K562 (cell line): ENCODE measurements around the gene NAA38. TPM values are rescaled to one million over a fixed set of nuclear protein-coding genes. Genes with fewer than 3 reads are reported as not detected.

Experiments
- CLOCK ChIP-seq: fragments of 250-450 bp; sonication (Bioruptor Pico); IDR thresholded peaks from 2 replicates; pipeline ENCODE4 v1.4.0; 2020; ENCODE audit warnings: mild to moderate bottlenecking, moderate library complexity, borderline replicate concordance
- E2F1 ChIP-seq: sonication (generic); formaldehyde crosslinking; IDR thresholded peaks from 2 replicates; pipeline ENCODE4 v1.8.1; 2023; ENCODE audit warnings: mild to moderate bottlenecking, missing genetic modification reagents, moderate library complexity
- E2F8 ChIP-seq: fragments of 450-650 bp; IDR thresholded peaks from 2 replicates; pipeline ENCODE4 v1.7.1; 2018; ENCODE audit warnings: mild to moderate bottlenecking, low read depth; ENCODE audit not compliant: partially characterized antibody
- FOXA1 ChIP-seq: fragments of 450-650 bp; IDR thresholded peaks from 2 replicates; pipeline ENCODE4 v1.6.1; 2016; ENCODE audit warnings: mild to moderate bottlenecking, borderline replicate concordance
- HMG20B ChIP-seq: fragments of 250-450 bp; sonication (Bioruptor Pico); IDR thresholded peaks from 2 replicates; pipeline ENCODE4 v1.5.0; 2021; ENCODE audit warnings: mild to moderate bottlenecking
- IRF2 ChIP-seq: sonication (generic); formaldehyde crosslinking; IDR thresholded peaks from 2 replicates; pipeline ENCODE4 v1.8.1; 2022; ENCODE audit warnings: mild to moderate bottlenecking, missing genetic modification reagents
- MYC ChIP-seq, 2 experiments: fragments of 250-450 bp in 1 of 2; sonication (Bioruptor Pico) in 1 of 2; IDR thresholded peaks; 2 replicates each; pipeline versions ENCODE4 v1.5.1 to v1.6.1; 2012 to 2021; ENCODE audit warnings: low read depth in 2 of 2, borderline replicate concordance in 1 of 2, improper control_type of control experiment in 1 of 2, low read length in 1 of 2, mild to moderate bottlenecking in 1 of 2, moderate library complexity in 1 of 2
- NEUROD1 ChIP-seq: fragments of 150-350 bp; IDR thresholded peaks from 2 replicates; pipeline ENCODE4 v1.6.1; 2014; ENCODE audit warnings: borderline replicate concordance, low read length, low read depth; ENCODE audit not compliant: partially characterized antibody
- POLR3G ChIP-seq: IDR thresholded peaks from 2 replicates; pipeline ENCODE4 v1.6.1; 2011; ENCODE audit not compliant: insufficient read length, insufficient replicate concordance; ENCODE audit errors: extremely low read depth
- RAD21 ChIP-seq, 2 experiments: fragments of 250-450 bp in 1 of 2; fragments of 450-650 bp in 1 of 2; sonication (Bioruptor Pico) in 1 of 2; formaldehyde crosslinking in 1 of 2; IDR thresholded peaks in 1 of 2; conservative IDR thresholded peaks in 1 of 2; 2 replicates each; pipeline versions ENCODE4 v1.4.0 to v1.8.0; 2020 to 2022; ENCODE audit warnings: mild to moderate bottlenecking in 2 of 2, moderate library complexity in 1 of 2
- RBFOX2 ChIP-seq: fragments of 200-400 bp; formaldehyde crosslinking; IDR thresholded peaks from 2 replicates; pipeline ENCODE4 v1.6.1; 2017; ENCODE audit warnings: low read depth, mild to moderate bottlenecking, low read length, moderate library complexity
- SMC3 ChIP-seq: conservative IDR thresholded peaks from 2 replicates; pipeline ENCODE4 v1.6.1; 2011; ENCODE audit warnings: low read depth, low read length, improper control_type of control experiment; ENCODE audit not compliant: insufficient read depth
- STAT5A ChIP-seq: IDR thresholded peaks from 2 replicates; pipeline ENCODE4 v1.6.1; 2012; ENCODE audit warnings: low read length, inconsistent platforms, borderline replicate concordance
- USF1 ChIP-seq: sonication (generic); formaldehyde crosslinking; IDR thresholded peaks from 2 replicates; pipeline ENCODE4 v1.9.0; 2022; ENCODE audit warnings: mild to moderate bottlenecking, missing genetic modification reagents
- ZHX1 ChIP-seq: fragments of 150-350 bp; conservative IDR thresholded peaks from 2 replicates; pipeline ENCODE4 v1.6.1; 2014; ENCODE audit warnings: low read length
- ZNF133 ChIP-seq: fragments of 250-450 bp; sonication (Bioruptor Pico); IDR thresholded peaks from 2 replicates; pipeline ENCODE4 v1.4.0; 2020; ENCODE audit warnings: mild to moderate bottlenecking
- ZNF347 ChIP-seq: fragments of 450-650 bp; formaldehyde crosslinking; IDR thresholded peaks from 2 replicates; pipeline ENCODE4 v1.4.0; 2020; ENCODE audit warnings: low read depth, mild to moderate bottlenecking, moderate library complexity
- polyA plus RNA-seq, 8 experiments: library from polyadenylated mRNA; depleted of rRNA in 4 of 8; stranded (reverse) in 5 of 8; unstranded in 3 of 8; fragments of >200 nt; fragmentation: Nextera tagmentation in 2 of 8; fragmentation: Illumina TruSeq in 1 of 8; extraction: Ambion mirVana in 2 of 8; extraction: Trizol in 1 of 8; gene quantifications; 2 replicates each; pipeline versions ENCODE4 v1.2.1 to v1.2.3, GENCODE V29; 2011 to 2014; ENCODE audit warnings: inconsistent platforms in 1 of 8, missing spikeins in 1 of 8
- total RNA-seq, 7 experiments: library from RNA; depleted of rRNA in 6 of 7; stranded (reverse); fragments of >200 nt in 6 of 7; fragmentation: Illumina TruSeq in 2 of 7; extraction: Trizol in 2 of 7; gene quantifications; 2 replicates each; pipeline versions ENCODE4 v1.2.1 to v1.2.3, GENCODE V29; 2011 to 2021; ENCODE audit warnings: low replicate concordance in 1 of 7

NAA38 gene
- total and polyA plus RNA-seq, 9 of the 15 experiments (the other 6 are each of a cell fraction or from before 2014, with no cell fraction given): 16.4 to 99.8 (median 57.3) TPM

GRCh38 chr17:7897773-7898172 lies 40.4 kb upstream of the NAA38 start (continued):
- TF ChIP-seq ZHX1 (no peak), HMG20B (no peak), RAD21 (CRISPR knock-in tag; conservative IDR thresholded peaks at IDR 0.05 in 1 of 2, IDR thresholded peaks at IDR 0.05 in 1 of 2) (peak; percentile 84 to 88), USF1 (CRISPR knock-in tag) (peak; percentile 48), MYC (IDR thresholded peaks at IDR 0.05; ENCODE audit: low read depth, low read length) (0 out of 2 replicates have a peak, but pooled peaks have one; percentile 32), MYC (CRISPR knock-in tag; IDR thresholded peaks at IDR 0.05; ENCODE audit: borderline replicate concordance, low read depth) (no peak), FOXA1 (no peak), POLR3G (no peak), E2F8 (no peak), CLOCK (CRISPR knock-in tag) (no peak), IRF2 (no peak), NEUROD1 (no peak), STAT5A (no peak), RBFOX2 (no peak), ZNF133 (CRISPR knock-in tag) (no peak), ZNF347 (CRISPR knock-in tag) (no peak), E2F1 (no peak), SMC3 (peak; percentile 45)
